HG02623 (cell line): ENCODE measurements around the gene CPNE6.

ENCODE experiments used
- ATAC-seq: cut with Tn5 transposase; IDR thresholded peaks from one replicate; pipeline ENCODE4 v1.9.1; 2021; ENCODE audit warnings: moderate library complexity; ENCODE audit not compliant: unreplicated experiment

CPNE6 gene

GRCh38 chr14:24054324-24054641 is 17.1 kb upstream of the CPNE6 start:
- ATAC-seq: no peak

- no peak for ATAC-seq
These were observed 16.7 kb upstream of the CPNE6 start for GRCh38 chr14:24054646-24055045.

- no peak for ATAC-seq
These were observed 15.2 kb upstream of the CPNE6 start for GRCh38 chr14:24055971-24056799.

GRCh38 chr14:24056800-24057184 is 14.6 kb upstream of the CPNE6 start:
- ATAC-seq: no peak

GRCh38 chr14:24057271-24057670 is 14.1 kb upstream of the CPNE6 start:
- no peak for ATAC-seq

GRCh38 chr14:24057867-24058259 is 13.5 kb upstream of the CPNE6 start:
- ATAC-seq: no peak

- peak; percentile 70 for ATAC-seq
These were observed 13.0 kb upstream of the CPNE6 start for GRCh38 chr14:24058260-24058950.

- no peak for ATAC-seq
These were observed 12.3 kb upstream of the CPNE6 start for GRCh38 chr14:24058951-24059475.

GRCh38 chr14:24059841-24060388 is 11.4 kb upstream of the CPNE6 start:
- no peak for ATAC-seq

- ATAC-seq: no peak
These were observed 10.9 kb upstream of the CPNE6 start for GRCh38 chr14:24060443-24060842.

GRCh38 chr14:24060984-24061913 is 10.1 kb upstream of the CPNE6 start:
- ATAC-seq: no peak

GRCh38 chr14:24062216-24062980 is 9.0 kb upstream of the CPNE6 start:
- ATAC-seq: no peak

GRCh38 chr14:24063263-24063836 is 8.0 kb upstream of the CPNE6 start:
- ATAC-seq: no peak

GRCh38 chr14:24064091-24064795 is 7.1 kb upstream of the CPNE6 start:
- ATAC-seq: no peak

GRCh38 chr14:24064856-24065255 is 6.5 kb upstream of the CPNE6 start:
- no peak for ATAC-seq

GRCh38 chr14:24065408-24065807 is 6.0 kb upstream of the CPNE6 start:
- no peak for ATAC-seq

- ATAC-seq: no peak
These were observed 4.7 kb upstream of the CPNE6 start for GRCh38 chr14:24066496-24067132.

GRCh38 chr14:24067133-24068082 is 4.0 kb upstream of the CPNE6 start:
- ATAC-seq: no peak
